Measurements from ENCODE around the gene VPS8.

The VPS8 gene

DNA sequence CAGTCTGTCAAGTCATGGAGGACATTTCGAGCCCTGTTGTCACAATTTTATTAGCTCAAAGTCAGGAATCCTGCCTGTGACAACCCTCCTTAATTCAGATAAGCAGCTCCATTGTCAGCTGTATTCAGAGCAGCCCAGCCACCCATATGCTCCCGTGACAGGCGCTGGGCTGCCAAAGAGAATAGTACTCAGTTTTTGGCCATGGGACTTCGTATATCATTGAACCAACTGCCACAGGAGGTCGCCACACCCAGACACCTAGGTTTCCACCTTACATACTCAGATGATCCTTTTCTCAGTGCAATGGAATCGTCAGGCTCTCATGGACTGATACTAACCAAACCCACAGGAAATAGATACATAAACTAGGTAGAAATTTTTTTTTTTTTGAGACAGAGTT lies 240.7 kb downstream of the VPS8 start:
- DNase-seq (ENCODE audit: low read depth in 2 of 2): no peak

DNA sequence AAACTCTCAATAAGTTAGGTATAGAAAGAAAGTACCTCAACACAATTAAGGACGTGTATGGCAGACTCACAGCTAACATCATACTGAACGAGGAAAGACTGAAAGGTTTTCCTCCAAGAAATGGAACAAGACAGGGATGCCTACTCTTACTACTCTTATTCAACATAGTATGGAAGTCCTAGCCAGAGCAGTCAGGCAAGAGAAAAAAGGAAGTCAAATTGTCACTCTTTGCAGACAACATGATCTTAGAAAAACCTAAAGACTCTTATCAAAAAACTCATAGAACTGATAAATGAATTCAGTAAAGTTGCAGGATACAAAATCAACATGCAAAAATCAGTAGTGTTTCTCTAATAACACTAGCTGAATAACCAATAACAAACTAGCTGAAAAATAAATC lies 244.9 kb downstream of the VPS8 start:
- DNase-seq (ENCODE audit: low read depth in 2 of 2): no peak

DNA sequence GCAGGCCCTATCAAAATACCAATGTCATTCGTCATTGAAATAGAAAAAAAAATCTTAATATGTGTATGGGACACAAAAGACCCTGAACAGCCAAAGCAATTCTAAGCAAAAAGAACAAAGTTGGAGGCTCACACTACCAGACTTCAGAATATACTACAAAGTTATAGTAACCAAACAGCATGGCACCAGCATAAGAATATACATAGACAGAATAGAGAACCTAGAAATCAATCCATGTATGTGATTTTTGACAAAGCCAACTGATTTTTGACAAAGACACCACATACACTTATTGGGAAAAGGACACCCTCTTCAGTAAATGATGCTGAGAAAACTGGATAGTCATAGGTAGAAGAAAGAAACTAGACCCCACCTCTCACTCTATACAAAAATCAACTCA lies 245.9 kb downstream of the VPS8 start:
- no peak for DNase-seq (ENCODE audit: low read depth in 2 of 2)

DNA sequence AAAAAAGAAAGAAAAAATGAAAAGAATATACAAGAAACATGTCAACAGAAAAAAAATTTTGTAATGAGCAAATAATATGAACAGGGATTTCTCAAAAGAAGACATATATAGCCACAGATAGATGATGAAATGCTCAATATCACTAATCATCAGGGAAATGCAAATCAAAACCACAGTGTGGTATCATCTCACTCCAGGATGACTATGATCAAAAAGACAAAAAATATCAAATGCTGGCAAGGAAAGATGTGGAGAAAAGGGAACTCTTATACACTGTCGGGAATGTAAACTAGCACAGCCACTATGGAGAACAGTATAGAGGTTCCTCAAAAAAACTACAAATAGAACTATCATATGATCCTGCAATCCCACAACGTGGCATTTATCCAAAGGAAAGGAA lies 246.8 kb downstream of the VPS8 start:
- DNase-seq (ENCODE audit: low read depth in 2 of 2): no peak

DNA sequence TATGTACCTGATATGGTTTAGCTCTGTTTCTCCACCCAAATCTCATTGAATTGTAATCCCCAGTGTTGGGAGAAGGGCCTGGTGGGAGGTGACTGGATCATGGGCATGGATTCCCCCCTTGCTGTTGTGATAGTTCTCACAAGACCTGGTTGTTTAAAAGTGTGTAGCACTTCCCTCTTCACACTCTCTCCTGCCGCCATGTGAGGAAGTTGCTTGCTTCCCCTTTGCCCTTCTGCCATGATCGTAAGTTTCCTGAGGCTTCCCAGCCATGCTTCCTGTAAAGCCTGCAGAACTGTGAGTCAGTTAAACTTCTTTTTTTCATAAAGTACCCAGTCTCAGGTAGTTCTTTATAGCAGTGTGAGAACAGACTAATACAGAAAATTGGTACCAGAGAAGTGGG lies 247.8 kb downstream of the VPS8 start:
- no peak for DNase-seq (ENCODE audit: low read depth in 2 of 2)

DNA sequence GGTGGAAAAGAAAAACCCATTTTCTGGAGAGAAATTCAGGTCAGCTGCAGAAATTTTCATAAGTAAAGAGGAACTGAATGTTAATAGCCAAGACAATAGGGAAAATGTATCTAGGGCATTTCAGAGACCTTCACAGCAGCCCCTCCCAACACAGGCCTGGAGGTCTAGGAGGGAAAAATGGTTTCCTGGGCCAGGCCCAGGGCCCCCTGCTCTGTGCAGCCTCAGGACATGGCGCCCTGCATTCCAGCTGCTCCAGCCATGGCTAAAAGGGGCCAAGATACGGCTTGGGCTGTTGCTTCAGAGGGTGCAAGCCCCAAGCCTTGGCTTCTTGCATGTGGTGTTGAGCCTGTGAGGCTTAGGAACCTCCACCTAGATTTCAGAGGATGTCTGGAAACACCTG lies 248.7 kb downstream of the VPS8 start:
- DNase-seq (ENCODE audit: low read depth in 2 of 2): no peak

GRCh38 chr3:185062191-185062590 lies 250.2 kb downstream of the VPS8 start:
- no peak for DNase-seq (ENCODE audit: low read depth in 2 of 2)

DNA sequence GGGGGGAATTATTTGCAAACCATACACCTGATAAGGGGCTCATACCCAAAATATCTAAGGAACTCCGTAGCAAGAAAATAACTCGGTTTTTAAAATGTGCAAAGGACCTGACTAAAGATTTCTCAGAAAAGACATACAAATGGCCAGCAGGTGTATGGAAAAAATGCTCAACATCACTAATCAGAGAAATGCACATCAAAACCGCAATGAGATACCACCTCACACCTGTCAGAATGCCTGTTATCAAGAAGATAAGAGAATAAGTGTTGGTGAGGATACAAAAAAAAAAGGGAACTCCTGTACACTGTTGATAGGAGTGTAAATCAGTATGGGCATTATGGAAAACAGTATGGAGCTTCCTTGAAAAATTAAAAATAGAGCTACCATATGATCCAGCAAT lies 251.5 kb downstream of the VPS8 start:
- no peak for DNase-seq (ENCODE audit: low read depth in 2 of 2)

GRCh38 chr3:185065059-185065458 lies 253.1 kb downstream of the VPS8 start:
- DNase-seq (ENCODE audit: low read depth in 2 of 2): no peak

GRCh38 chr3:185066251-185066650 lies 254.3 kb downstream of the VPS8 start:
- DNase-seq (ENCODE audit: low read depth in 2 of 2): no peak

DNA sequence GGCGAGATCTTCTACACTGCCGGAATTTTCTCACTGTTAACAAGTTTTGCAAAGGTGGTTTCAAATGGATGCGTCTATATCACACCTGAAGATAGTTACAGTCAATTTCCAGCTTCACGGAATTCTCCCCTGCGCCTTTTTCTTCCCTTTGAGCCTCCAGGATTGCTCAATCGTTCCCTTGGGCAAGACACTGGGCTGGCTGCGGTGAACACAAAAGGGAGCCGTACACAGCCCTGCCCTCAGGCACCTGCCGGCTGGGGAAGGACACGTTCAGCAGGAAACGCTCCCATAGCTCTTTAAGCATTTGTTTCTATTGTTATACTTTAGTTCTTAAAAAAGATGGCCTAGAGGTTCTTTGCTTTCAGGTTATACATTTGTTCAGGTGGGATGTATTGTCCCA lies 255.2 kb downstream of the VPS8 start:
- no peak for DNase-seq (ENCODE audit: low read depth in 2 of 2)

DNA sequence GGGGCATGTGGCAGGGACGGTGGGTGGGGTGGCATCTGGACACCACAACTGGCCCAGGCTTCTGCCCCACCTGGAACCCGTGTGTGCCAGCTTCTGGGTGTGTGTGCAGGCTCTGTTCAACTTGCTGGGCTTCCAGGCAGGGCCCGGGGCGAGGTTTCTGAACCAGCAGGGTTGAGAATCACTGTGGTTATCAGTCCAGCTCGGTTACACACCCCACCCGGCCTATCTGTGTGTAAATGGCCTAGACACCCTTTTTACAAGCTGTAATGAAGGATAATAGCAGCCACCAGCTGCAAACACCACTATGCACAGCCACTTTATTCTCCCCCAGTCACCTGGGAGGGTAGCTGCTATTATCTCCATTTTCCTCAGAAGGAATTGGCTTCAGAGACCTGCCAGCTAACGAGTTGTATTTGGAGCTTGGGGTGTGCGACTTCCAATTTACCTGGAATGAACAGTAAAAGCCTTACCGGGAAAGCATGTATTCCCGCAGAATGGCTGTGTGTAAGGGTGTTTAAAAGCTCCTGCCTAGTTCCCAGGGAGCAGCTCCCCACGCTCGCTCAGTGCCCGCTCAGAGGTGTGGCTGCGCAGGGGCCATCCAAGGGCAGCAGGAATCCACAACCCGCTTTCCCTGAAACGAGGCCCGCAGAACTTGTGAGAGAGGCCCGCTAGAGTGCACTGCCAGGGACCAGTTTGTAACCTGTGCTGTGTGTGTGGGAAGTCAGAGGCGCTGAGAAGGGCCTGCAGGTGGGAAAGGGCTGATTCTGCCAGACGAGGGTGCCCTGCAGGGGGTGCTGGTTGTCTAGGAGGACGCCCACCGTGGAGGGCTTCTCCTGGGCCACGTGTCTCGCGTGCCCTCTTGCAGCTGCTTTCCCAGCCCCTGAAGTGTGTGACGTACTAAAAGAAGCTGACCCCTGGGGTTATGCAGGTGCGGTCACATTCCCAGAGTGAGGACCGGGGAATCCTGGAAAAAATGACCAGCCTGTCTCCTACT lies 257.4 kb downstream of the VPS8 start:
- DNase-seq (ENCODE audit: low read depth in 2 of 2): no peak

DNA sequence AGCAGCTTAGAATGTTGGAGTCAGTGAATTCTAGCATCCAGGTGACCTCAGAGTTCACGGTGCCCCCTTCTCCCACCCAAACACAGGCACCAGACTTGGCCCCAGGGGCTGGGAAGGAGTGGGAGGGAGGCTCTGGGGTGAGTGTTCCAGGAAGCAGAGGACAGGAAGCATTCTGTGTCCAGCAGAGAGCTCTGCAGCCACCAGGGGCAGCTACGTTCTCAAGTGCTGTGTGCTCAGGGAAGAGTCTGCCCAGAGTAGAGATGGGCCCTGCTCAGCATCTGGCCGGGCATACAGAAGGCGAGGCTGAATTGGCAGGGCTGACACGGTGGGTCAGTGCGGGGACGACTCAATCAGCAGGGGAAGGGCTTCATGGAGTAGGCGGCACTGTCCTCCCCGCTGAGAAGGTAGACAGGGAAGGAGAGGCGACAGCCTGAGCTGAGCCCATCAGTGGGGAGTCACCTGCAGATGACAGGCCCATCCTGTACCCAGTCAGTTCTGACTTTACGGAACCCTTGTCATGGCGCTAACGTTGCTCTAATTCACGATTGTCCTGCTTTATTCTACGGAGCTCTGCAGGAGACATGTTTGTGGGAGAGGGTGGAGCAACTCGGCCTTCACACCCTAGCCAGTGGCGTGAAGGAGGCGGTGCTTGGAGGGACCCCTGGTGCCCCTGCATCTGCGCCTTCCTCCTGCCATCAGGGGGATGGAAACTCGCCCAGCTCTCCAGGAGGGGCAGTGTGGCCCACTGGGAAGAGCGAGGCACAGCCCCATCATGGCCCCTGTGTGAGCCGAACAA lies 258.7 kb downstream of the VPS8 start:
- no peak for DNase-seq (ENCODE audit: low read depth in 2 of 2)

DNA sequence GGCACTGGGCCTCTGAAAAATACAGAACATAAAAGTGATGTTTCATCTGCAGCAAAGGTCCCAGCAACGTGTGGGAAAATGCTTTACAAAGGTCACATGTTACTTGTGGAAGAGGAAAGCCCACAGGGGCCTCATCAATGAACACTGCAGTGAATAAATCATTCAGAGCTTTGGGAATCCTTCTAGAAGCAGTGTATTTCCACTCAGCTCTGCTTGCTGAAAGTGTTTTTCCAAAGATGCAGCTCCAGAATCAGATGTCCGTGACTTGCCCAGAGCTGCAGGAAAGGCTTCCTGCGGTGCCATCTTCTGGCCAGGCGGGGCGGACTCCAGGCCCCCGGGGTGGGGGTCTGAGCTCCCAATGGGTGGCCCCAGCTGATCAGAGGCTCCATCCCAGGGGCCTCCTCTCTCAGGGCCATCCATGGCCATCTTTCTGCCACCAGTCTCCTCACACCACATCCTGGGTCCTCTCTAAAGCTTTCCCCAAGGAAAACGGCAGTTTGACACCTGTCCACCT lies 259.4 kb downstream of the VPS8 start:
- no peak for DNase-seq (ENCODE audit: low read depth in 2 of 2)

DNA sequence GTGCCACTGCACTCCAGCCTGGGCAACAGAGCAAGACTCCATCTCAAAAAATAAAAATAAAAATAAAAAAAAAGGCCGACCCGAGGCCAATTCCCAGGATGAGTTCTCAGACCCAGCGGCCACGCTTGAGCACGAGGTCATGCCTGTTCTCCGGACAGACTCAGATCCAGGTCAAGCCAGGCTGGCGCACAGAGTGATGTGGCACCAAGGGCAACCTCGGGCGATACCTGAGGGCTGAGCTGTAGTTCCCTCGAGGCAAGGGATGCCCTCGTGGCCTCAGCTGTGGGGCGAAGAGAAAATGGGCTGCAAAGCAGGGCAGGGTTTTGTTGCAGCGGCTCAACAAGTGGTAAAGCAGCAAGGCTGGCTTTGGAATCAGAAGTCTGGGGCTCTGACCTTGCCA lies 263.6 kb downstream of the VPS8 start:
- no peak for DNase-seq (ENCODE audit: low read depth in 2 of 2)

DNA sequence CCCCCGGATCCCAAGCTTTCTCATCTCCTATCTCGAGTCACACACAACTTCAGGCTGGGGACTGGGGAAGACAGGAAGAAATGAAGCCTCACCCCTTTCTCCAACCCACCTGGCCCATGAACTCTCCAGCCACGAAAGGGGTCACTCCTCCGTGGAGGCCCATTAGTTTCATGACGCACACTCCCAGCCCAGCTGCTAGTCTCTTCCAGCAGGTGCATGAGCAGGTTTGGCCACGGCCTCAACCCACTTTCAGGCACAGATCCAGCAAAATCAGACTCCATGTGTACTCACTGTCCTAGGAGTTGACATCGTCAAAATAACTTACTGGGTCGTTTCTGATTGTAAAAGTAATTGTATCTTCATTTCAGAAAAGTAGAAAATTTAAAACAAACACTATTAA lies 264.3 kb downstream of the VPS8 start:
- no peak for DNase-seq (ENCODE audit: low read depth in 2 of 2)

- DNase-seq (ENCODE audit: low read depth in 2 of 2): no peak
Observed at GRCh38 chr3:185079625-185080024, 267.7 kb downstream of the VPS8 start.

DNA sequence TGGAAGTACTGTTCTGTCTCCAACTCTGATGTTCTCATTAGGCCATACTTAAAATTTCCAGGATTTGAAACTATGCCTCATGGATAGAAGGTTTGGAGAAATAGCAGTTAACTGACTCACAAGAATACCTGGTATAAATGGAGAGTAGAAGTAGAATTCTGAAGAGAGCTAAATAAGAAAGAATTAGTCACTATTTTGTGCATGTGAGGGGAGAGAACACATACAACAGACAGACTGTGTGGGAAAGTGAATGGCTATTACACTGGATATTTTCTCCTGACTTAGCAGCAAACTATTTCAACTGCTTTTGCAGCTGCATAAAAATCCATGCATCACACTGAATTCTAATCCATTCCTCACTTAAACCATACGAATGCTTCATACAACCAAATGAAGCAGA lies 269.6 kb downstream of the VPS8 start:
- DNase-seq (ENCODE audit: low read depth in 2 of 2): no peak

DNA sequence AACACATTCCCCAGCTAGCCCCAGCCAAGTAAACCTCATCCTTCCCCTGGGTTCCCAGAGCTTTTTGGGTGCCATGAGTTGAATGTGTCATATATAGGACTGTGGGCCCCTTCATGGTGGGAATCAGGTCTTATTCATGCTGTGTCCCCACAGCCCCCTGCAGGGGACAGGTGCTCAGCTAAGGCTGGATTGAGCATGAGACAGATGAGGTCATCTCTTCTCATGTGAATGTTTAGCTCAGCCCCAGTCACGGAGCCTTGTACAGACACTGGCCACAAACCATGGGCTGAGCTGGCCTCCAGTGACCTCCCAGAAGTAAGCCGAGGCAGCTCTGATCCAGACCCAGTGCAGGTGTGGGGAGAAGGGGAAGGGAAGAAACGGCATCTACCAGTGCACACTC lies 270.2 kb downstream of the VPS8 start:
- DNase-seq (ENCODE audit: low read depth in 2 of 2): no peak

DNA sequence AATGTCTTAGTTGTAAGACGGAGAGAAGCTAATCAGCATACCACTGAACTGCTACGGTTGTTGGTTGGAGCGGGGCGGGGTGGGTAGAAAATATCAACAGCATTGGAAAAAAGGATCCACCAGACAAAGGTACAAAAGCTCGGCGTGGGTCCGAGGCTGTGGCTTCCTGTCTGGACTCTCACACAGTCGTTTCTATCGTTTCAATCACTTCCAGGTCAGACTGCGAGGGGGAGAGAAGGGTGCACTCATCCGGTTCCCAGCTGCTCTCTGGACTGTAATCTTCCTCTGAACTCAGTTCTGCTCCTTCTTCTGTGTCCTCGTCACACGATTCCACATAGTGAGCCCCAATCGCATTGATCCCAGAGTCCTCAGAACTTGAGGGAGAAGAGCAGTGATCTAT lies 270.9 kb downstream of the VPS8 start:
- no peak for DNase-seq (ENCODE audit: low read depth in 2 of 2)

- no peak for DNase-seq (ENCODE audit: low read depth in 2 of 2)
Observed at GRCh38 chr3:185084402-185084801, 272.4 kb downstream of the VPS8 start.

DNA sequence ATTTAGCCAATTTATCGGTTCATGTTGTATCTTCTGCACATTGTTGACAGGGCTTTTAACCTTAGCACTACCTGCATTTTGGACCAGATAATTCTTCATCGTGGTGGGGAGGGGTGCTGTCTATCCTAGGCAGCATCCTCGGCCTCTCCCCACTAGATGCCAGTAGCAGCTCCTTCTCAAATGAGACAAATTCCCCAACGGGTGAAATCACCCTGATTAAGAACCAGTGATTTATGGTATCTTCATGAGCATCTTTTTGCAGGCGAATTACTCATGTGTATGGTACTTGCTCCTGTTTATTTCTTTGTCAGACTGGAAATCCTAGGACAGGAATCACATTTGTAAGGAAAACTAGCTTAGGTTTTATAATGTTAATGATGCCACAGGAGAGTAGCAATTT lies 272.9 kb downstream of the VPS8 start:
- no peak for DNase-seq (ENCODE audit: low read depth in 2 of 2)

- no peak for DNase-seq (ENCODE audit: low read depth in 2 of 2)
Observed at GRCh38 chr3:185087419-185087818, 275.5 kb downstream of the VPS8 start.
